Measurements from ENCODE around the gene ZNF414. TPM values are rescaled to one million over a fixed set of nuclear protein-coding genes. Genes with fewer than 3 reads are reported as not detected.
"Not testable (repeated sequence)": the region's sequence is repeated elsewhere in the genome, so short reads cannot be mapped to it uniquely, and the experiment has no call there.

The ZNF414 gene
- total RNA-seq, 2 donors from 2014 or later: 6.5 to 10.6 TPM

- H3K9me3 ChIP-seq: no peaks in the 10 kb centered on the region
- no peak for DNase-seq (ENCODE audit: low spot score)
- H3K4me1 ChIP-seq (ENCODE audit: control insufficient read depth in 1 of 2, low read depth in 2 of 2): peaks cover 5% of the 10 kb centered on the region in 2 donors
- no peaks in the 10 kb centered on the region for H3K36me3 ChIP-seq
- no peak overlapping the region for H3K4me3 ChIP-seq
- H3K27ac ChIP-seq: no peak overlapping the region
- TF ChIP-seq CTCF (IDR thresholded peaks at IDR 0.05): no peak
- no peaks in the 10 kb centered on the region for H3K27me3 ChIP-seq (replicated peaks; ENCODE audit: insufficient read depth)
- no peak for ATAC-seq (ENCODE audit: insufficient number of reproducible peaks, low FRiP score, low read depth)
These were observed 4.6 kb upstream of the ZNF414 start for GRCh38 chr19:8518536-8518935.

- Histone ChIP-seq H3K4me3 (no peak overlapping the region), H3K27me3 (replicated peaks; ENCODE audit: insufficient read depth) (no peaks in the 10 kb centered on the region), H3K27ac (no peak overlapping the region), H3K4me1 (ENCODE audit: control insufficient read depth in 1 of 2, low read depth in 2 of 2) (peaks cover 5 to 12% of the 10 kb centered on the region in 2 donors), H3K36me3 (no peaks in the 10 kb centered on the region), H3K9me3 (no peaks in the 10 kb centered on the region)
- no peak for ATAC-seq (ENCODE audit: insufficient number of reproducible peaks, low FRiP score, low read depth)
- no peak for TF ChIP-seq CTCF (IDR thresholded peaks at IDR 0.05)
- no peak for DNase-seq (ENCODE audit: low spot score)
These were observed 3.8 kb upstream of the ZNF414 start for GRCh38 chr19:8517551-8518442.

GRCh38 chr19:8515317-8515716, 1.4 kb upstream of the ZNF414 start:
- Histone ChIP-seq H3K9me3 (no peaks in the 10 kb centered on the region), H3K27me3 (replicated peaks; ENCODE audit: insufficient read depth) (no peaks in the 10 kb centered on the region), H3K36me3 (no peaks in the 10 kb centered on the region), H3K4me3 (no peak overlapping the region), H3K27ac (no peak overlapping the region), H3K4me1 (ENCODE audit: control insufficient read depth in 1 of 2, low read depth in 2 of 2) (peaks cover 5 to 20% of the 10 kb centered on the region in 2 donors)
- no peak for TF ChIP-seq CTCF (IDR thresholded peaks at IDR 0.05)
- DNase-seq (ENCODE audit: low spot score) (no peak), ATAC-seq (ENCODE audit: insufficient number of reproducible peaks, low FRiP score, low read depth) (no peak)

GRCh38 chr19:8514505-8515009, 590 bp upstream of the ZNF414 start:
- not testable (repeated sequence) for H3K27me3 ChIP-seq (replicated peaks; ENCODE audit: insufficient read depth); H3K9me3 ChIP-seq; ATAC-seq (ENCODE audit: insufficient number of reproducible peaks, low FRiP score, low read depth); H3K36me3 ChIP-seq; DNase-seq (ENCODE audit: low spot score)
- Histone ChIP-seq H3K27ac (peak overlapping the region; percentile 96 to 97), H3K4me1 (ENCODE audit: control insufficient read depth in 1 of 2, low read depth in 2 of 2) (peaks cover 5 to 20% of the 10 kb centered on the region in 2 donors), H3K4me3 (peak overlapping the region; percentile 94)

GRCh38 chr19:8513036-8513686, 806 bp downstream of the ZNF414 start:
- Histone ChIP-seq H3K36me3 (no peaks in the 10 kb centered on the region), H3K4me1 (ENCODE audit: control insufficient read depth in 1 of 2, low read depth in 2 of 2) (peaks cover 5 to 20% of the 10 kb centered on the region in 2 donors), H3K9me3 (no peaks in the 10 kb centered on the region), H3K27me3 (replicated peaks; ENCODE audit: insufficient read depth) (no peaks in the 10 kb centered on the region), H3K27ac (peak overlapping the region; percentile 96 to 97), H3K4me3 (peak overlapping the region; percentile 94)
- no peak for TF ChIP-seq CTCF (IDR thresholded peaks at IDR 0.05)
- ATAC-seq (ENCODE audit: insufficient number of reproducible peaks, low FRiP score, low read depth) (no peak), DNase-seq (ENCODE audit: low spot score) (no peak)
